Ishikawa (cell line): ENCODE measurements around the gene RHOF.

Experiments used
- CEBPB ChIP-seq: IDR thresholded peaks from 2 replicates; pipeline ENCODE4 v1.6.1; 2012
- CREB1 ChIP-seq: IDR thresholded peaks from 2 replicates; pipeline ENCODE4 v1.6.1; 2012; ENCODE audit warnings: low read depth
- EGR1 ChIP-seq: IDR thresholded peaks from 2 replicates; pipeline ENCODE4 v1.6.1; 2012
- EP300 ChIP-seq: IDR thresholded peaks from 2 replicates; pipeline ENCODE4 v1.6.1; 2012; ENCODE audit warnings: borderline replicate concordance
- FOXM1 ChIP-seq: IDR thresholded peaks from 2 replicates; pipeline ENCODE4 v1.6.1; 2012; ENCODE audit warnings: low read depth, borderline replicate concordance
- NFIC ChIP-seq: IDR thresholded peaks from 2 replicates; pipeline ENCODE4 v1.6.1; 2012
- RAD21 ChIP-seq: IDR thresholded peaks from 2 replicates; pipeline ENCODE4 v1.6.1; 2012; ENCODE audit warnings: low read depth
- TAF1 ChIP-seq: IDR thresholded peaks from 2 replicates; pipeline ENCODE4 v1.6.1; 2012; ENCODE audit warnings: low read depth, mild to moderate bottlenecking
- TCF12 ChIP-seq: IDR thresholded peaks from 2 replicates; pipeline ENCODE4 v1.6.1; 2012; ENCODE audit warnings: low read depth
- TEAD4 ChIP-seq: IDR thresholded peaks from 2 replicates; pipeline ENCODE4 v1.6.1; 2012
- YY1 ChIP-seq: IDR thresholded peaks from 2 replicates; pipeline ENCODE4 v1.6.1; 2012; ENCODE audit warnings: low read depth
- TF ChIP-seq, protein P1 (sequence below): IDR thresholded peaks from 2 replicates; pipeline ENCODE4 v1.6.1; 2012
- TF ChIP-seq, protein P2 (sequence below): IDR thresholded peaks from 2 replicates; pipeline ENCODE4 v1.6.1; 2012; ENCODE audit warnings: low read depth, mild to moderate bottlenecking
- TF ChIP-seq, protein P3 (sequence below): IDR thresholded peaks from 2 replicates; pipeline ENCODE4 v1.6.1; 2012

DNA sequence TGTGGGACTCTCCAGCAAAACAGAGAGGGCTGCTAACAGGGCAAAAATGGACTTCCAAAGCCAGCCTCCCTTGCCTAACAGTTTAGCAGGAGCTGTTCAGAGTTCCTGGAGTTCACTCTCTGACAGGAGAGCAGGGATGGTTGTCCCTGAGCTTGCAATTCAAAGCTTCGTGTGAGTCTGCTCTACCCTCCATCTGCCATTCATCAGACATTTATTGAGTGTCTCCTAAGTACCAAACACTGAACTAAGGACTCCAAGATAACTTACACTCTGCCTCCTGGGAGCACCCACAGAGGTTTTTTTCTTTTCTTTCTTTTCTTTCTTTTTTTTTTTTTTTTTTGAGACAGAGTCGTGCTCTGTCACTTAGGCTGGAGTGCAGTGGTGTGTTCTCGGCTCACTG is 28.7 kb downstream of the RHOF start:
- no peak for TF ChIP-seq EGR1
- no peak for TF ChIP-seq YY1
- no peak for TF ChIP-seq TEAD4
- no peak for TF ChIP-seq TAF1
- TF ChIP-seq FOXM1 = no peak
- TF ChIP-seq RAD21 = no peak
- TF ChIP-seq, protein P1, sequence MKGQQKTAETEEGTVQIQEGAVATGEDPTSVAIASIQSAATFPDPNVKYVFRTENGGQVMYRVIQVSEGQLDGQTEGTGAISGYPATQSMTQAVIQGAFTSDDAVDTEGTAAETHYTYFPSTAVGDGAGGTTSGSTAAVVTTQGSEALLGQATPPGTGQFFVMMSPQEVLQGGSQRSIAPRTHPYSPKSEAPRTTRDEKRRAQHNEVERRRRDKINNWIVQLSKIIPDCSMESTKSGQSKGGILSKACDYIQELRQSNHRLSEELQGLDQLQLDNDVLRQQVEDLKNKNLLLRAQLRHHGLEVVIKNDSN = no peak
- TF ChIP-seq EP300 = no peak
- TF ChIP-seq, protein P2, sequence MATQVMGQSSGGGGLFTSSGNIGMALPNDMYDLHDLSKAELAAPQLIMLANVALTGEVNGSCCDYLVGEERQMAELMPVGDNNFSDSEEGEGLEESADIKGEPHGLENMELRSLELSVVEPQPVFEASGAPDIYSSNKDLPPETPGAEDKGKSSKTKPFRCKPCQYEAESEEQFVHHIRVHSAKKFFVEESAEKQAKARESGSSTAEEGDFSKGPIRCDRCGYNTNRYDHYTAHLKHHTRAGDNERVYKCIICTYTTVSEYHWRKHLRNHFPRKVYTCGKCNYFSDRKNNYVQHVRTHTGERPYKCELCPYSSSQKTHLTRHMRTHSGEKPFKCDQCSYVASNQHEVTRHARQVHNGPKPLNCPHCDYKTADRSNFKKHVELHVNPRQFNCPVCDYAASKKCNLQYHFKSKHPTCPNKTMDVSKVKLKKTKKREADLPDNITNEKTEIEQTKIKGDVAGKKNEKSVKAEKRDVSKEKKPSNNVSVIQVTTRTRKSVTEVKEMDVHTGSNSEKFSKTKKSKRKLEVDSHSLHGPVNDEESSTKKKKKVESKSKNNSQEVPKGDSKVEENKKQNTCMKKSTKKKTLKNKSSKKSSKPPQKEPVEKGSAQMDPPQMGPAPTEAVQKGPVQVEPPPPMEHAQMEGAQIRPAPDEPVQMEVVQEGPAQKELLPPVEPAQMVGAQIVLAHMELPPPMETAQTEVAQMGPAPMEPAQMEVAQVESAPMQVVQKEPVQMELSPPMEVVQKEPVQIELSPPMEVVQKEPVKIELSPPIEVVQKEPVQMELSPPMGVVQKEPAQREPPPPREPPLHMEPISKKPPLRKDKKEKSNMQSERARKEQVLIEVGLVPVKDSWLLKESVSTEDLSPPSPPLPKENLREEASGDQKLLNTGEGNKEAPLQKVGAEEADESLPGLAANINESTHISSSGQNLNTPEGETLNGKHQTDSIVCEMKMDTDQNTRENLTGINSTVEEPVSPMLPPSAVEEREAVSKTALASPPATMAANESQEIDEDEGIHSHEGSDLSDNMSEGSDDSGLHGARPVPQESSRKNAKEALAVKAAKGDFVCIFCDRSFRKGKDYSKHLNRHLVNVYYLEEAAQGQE = no peak
- TF ChIP-seq CEBPB = no peak
- TF ChIP-seq, protein P3, sequence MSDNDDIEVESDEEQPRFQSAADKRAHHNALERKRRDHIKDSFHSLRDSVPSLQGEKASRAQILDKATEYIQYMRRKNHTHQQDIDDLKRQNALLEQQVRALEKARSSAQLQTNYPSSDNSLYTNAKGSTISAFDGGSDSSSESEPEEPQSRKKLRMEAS = no peak
- no peak for TF ChIP-seq TCF12
- no peak for TF ChIP-seq CREB1
- TF ChIP-seq NFIC = no peak
